GM12878 (cell line): Measurements from ENCODE around the gene TADA3. TPM values are rescaled to one million over a fixed set of nuclear protein-coding genes. Genes with fewer than 3 reads are reported as not detected.

ENCODE experiments used
- CHD1 ChIP-seq: IDR thresholded peaks from 2 replicates; pipeline ENCODE4 v1.6.1; 2012; ENCODE audit warnings: low read depth, low read length, improper control_type of control experiment
- DPF2 ChIP-seq: fragments of 450-650 bp; IDR thresholded peaks from 2 replicates; pipeline ENCODE4 v1.6.1; 2017; ENCODE audit warnings: mild to moderate bottlenecking
- GATAD2B ChIP-seq: fragments of 450-650 bp; conservative IDR thresholded peaks from 2 replicates; pipeline ENCODE4 v1.6.1; 2017; ENCODE audit warnings: low read depth, mild to moderate bottlenecking, moderate library complexity
- HDGF ChIP-seq: fragments of 450-650 bp; IDR thresholded peaks from 2 replicates; pipeline ENCODE4 v1.6.1; 2016; ENCODE audit warnings: antibody characterized with exemption
- SREBF2 ChIP-seq: IDR thresholded peaks from 2 replicates; pipeline ENCODE4 v1.6.1; 2012; ENCODE audit warnings: mild to moderate bottlenecking, low read length
- TCF12 ChIP-seq: IDR thresholded peaks from 2 replicates; pipeline ENCODE4 v1.6.1; 2011; ENCODE audit warnings: low read depth, mild to moderate bottlenecking, low read length
- USF1 ChIP-seq: IDR thresholded peaks from 2 replicates; pipeline ENCODE4 v1.6.1; 2011; ENCODE audit warnings: borderline replicate concordance, low read depth, mild to moderate bottlenecking, moderate library complexity, mixed read lengths, low read length; ENCODE audit not compliant: insufficient read depth; ENCODE audit errors: extremely low read length
- YBX1 ChIP-seq: fragments of 450-650 bp; IDR thresholded peaks from 2 replicates; pipeline ENCODE4 v1.6.1; 2016; ENCODE audit warnings: antibody characterized with exemption
- ZNF687 ChIP-seq: fragments of 450-650 bp; IDR thresholded peaks from 2 replicates; pipeline ENCODE4 v1.6.1; 2017; ENCODE audit warnings: mild to moderate bottlenecking, moderate library complexity
- polyA plus RNA-seq, 11 experiments: library from polyadenylated mRNA; depleted of rRNA in 4 of 11; unstranded in 6 of 11; stranded (reverse) in 5 of 11; fragments of >200 nt; fragmentation: Nextera tagmentation in 4 of 11; fragmentation: Illumina TruSeq in 1 of 11; extraction: Ambion mirVana in 4 of 11; extraction: Trizol in 1 of 11; gene quantifications; 1 replicate in 1 of 11; 2 replicates in 10 of 11; pipeline versions ENCODE4 v1.2.1 to v1.2.3, GENCODE V29; 2011 to 2016; ENCODE audit warnings: inconsistent platforms in 2 of 11, missing spikeins in 2 of 11, low read depth in 1 of 11
- total RNA-seq, 4 experiments: library from RNA; depleted of rRNA in 3 of 4; stranded (reverse); fragments of >200 nt in 3 of 4; fragmentation: Illumina TruSeq in 1 of 4; extraction: Trizol in 1 of 4; gene quantifications; 2 replicates each; pipeline versions ENCODE4 v1.2.1 to v1.2.3, GENCODE V29; 2013 to 2021
- TF ChIP-seq, protein P1 (sequence below): fragments of 450-650 bp; IDR thresholded peaks from 2 replicates; pipeline ENCODE4 v1.6.1; 2018; ENCODE audit warnings: borderline replicate concordance, mild to moderate bottlenecking; ENCODE audit not compliant: partially characterized antibody
- TF ChIP-seq, protein P2 (sequence below): IDR thresholded peaks from 2 replicates; pipeline ENCODE4 v1.6.1; 2011; ENCODE audit warnings: borderline replicate concordance, low read depth, mild to moderate bottlenecking, moderate library complexity, low read length; ENCODE audit not compliant: insufficient read depth, poor library complexity, severe bottlenecking

TADA3 gene
- total and polyA plus RNA-seq, 10 of the 15 experiments (the other 5 are each of a cell fraction or from before 2014, with no cell fraction given) = 2.6 to 71.2 (median 51.0) TPM

DNA sequence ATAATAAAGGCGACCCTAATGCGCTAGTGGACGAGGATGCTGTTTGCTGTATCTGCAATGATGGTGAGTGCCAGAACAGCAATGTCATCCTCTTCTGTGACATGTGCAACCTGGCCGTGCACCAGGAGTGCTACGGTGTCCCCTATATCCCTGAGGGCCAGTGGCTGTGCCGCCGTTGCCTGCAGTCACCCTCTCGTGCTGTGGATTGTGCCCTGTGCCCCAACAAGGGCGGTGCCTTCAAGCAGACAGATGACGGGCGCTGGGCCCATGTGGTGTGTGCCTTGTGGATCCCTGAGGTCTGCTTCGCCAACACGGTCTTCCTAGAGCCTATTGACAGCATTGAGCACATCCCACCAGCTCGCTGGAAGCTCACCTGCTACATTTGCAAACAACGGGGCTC, 53.1 kb downstream of the TADA3 start (continued):
- no peak for TF ChIP-seq ZNF687
- TF ChIP-seq YBX1 = no peak
- no peak for TF ChIP-seq TCF12
- TF ChIP-seq, protein P1, sequence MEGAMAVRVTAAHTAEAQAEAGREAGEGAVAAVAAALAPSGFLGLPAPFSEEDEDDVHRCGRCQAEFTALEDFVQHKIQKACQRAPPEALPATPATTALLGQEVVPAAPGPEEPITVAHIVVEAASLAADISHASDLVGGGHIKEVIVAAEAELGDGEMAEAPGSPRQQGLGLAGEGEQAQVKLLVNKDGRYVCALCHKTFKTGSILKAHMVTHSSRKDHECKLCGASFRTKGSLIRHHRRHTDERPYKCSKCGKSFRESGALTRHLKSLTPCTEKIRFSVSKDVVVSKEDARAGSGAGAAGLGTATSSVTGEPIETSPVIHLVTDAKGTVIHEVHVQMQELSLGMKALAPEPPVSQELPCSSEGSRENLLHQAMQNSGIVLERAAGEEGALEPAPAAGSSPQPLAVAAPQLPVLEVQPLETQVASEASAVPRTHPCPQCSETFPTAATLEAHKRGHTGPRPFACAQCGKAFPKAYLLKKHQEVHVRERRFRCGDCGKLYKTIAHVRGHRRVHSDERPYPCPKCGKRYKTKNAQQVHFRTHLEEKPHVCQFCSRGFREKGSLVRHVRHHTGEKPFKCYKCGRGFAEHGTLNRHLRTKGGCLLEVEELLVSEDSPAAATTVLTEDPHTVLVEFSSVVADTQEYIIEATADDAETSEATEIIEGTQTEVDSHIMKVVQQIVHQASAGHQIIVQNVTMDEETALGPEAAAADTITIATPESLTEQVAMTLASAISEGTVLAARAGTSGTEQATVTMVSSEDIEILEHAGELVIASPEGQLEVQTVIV = no peak
- TF ChIP-seq GATAD2B = no peak
- no peak for TF ChIP-seq SREBF2
- TF ChIP-seq, protein P2, sequence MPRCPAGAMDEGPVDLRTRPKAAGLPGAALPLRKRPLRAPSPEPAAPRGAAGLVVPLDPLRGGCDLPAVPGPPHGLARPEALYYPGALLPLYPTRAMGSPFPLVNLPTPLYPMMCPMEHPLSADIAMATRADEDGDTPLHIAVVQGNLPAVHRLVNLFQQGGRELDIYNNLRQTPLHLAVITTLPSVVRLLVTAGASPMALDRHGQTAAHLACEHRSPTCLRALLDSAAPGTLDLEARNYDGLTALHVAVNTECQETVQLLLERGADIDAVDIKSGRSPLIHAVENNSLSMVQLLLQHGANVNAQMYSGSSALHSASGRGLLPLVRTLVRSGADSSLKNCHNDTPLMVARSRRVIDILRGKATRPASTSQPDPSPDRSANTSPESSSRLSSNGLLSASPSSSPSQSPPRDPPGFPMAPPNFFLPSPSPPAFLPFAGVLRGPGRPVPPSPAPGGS = no peak
- TF ChIP-seq HDGF = no peak
- TF ChIP-seq DPF2 = no peak
- no peak for TF ChIP-seq CHD1
- no peak for TF ChIP-seq USF1
- TF ChIP-seq, all 136 proteins: peak for 0
